Kidney epithelial cell (primary cell): Measurements from ENCODE around the gene DBF4B. TPM values are rescaled to one million over a fixed set of nuclear protein-coding genes. Genes with fewer than 3 reads are reported as not detected.
"Not testable (repeated sequence)": the region's sequence is repeated elsewhere in the genome, so short reads cannot be mapped to it uniquely, and the experiment has no call there.

Source experiments
- DNase-seq: peaks from one replicate; pipeline ENCODE4 v3.0.0-alpha.2; 2010; ENCODE audit warnings: low read depth
- H3K27me3 ChIP-seq: 2 replicates; pipeline ENCODE4 v1.6.0; 2011; ENCODE audit warnings: low read length; ENCODE audit not compliant: control insufficient read depth, insufficient read depth
- H3K36me3 ChIP-seq: 2 replicates; pipeline ENCODE4 v1.5.1; 2011; ENCODE audit warnings: low read length; ENCODE audit not compliant: control insufficient read depth, insufficient read depth
- H3K4me3 ChIP-seq: 2 replicates; pipeline ENCODE4 v1.5.1; 2011; ENCODE audit warnings: low read depth, mild to moderate bottlenecking, control low read depth, low read length
- CTCF ChIP-seq: IDR thresholded peaks from 2 replicates; pipeline ENCODE4 v1.5.1; 2011; ENCODE audit warnings: mild to moderate bottlenecking, moderate library complexity, low read length, control low read depth, inconsistent platforms; ENCODE audit not compliant: insufficient read depth, poor library complexity, severe bottlenecking
- total RNA-seq: library from RNA; depleted of rRNA; stranded (reverse); fragments of >200 nt; gene quantifications from 2 replicates; pipeline ENCODE4 v1.2.3, GENCODE V29; 2015

Gene DBF4B
- total RNA-seq, 1 donor from 2014 or later: 10.2 TPM

GRCh38 chr17:44672479-44673093, 35.9 kb upstream of the DBF4B start:
- H3K27me3 ChIP-seq: no peaks in the 10 kb centered on the region
- TF ChIP-seq CTCF: peak; percentile 46
- DNase-seq: no peak
- no peaks in the 10 kb centered on the region for H3K36me3 ChIP-seq
- H3K4me3 ChIP-seq: no peak overlapping the region

GRCh38 chr17:44673893-44674292, 34.6 kb upstream of the DBF4B start:
- DNase-seq: no peak
- H3K4me3 ChIP-seq: no peak overlapping the region
- TF ChIP-seq CTCF: no peak
- no peaks in the 10 kb centered on the region for H3K36me3 ChIP-seq
- H3K27me3 ChIP-seq: no peaks in the 10 kb centered on the region

DNA sequence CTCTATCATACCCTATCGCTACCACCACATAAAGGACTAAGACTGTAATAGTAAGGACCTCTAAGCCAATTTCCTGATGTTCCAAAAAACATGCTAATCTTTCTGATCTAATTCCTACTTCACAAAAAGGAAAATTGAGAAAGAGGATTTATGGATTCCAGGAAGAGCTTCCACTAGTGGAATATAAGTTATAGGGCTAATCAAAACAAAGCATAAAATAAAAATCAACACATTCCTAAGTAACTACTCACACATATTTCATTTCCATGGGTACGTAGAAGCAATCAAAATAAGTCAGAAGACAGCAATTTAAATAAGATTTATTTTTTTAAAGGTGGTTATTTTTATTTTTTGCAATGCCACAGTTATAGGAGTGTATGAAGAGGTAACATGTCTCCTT, 31.3 kb upstream of the DBF4B start:
- Histone ChIP-seq H3K27me3 (no peaks in the 10 kb centered on the region), H3K4me3 (no peak overlapping the region), H3K36me3 (no peaks in the 10 kb centered on the region)
- TF ChIP-seq CTCF: no peak
- no peak for DNase-seq

- not testable (repeated sequence) for DNase-seq, H3K4me3 ChIP-seq, H3K27me3 ChIP-seq, H3K36me3 ChIP-seq
Measured at GRCh38 chr17:44683303-44683702, 25.2 kb upstream of the DBF4B start.

- no peak for DNase-seq
- Histone ChIP-seq H3K4me3 (no peak overlapping the region), H3K27me3 (no peaks in the 10 kb centered on the region), H3K36me3 (no peaks in the 10 kb centered on the region)
- no peak for TF ChIP-seq CTCF
Measured at GRCh38 chr17:44687756-44688155, 20.7 kb upstream of the DBF4B start.

DNA sequence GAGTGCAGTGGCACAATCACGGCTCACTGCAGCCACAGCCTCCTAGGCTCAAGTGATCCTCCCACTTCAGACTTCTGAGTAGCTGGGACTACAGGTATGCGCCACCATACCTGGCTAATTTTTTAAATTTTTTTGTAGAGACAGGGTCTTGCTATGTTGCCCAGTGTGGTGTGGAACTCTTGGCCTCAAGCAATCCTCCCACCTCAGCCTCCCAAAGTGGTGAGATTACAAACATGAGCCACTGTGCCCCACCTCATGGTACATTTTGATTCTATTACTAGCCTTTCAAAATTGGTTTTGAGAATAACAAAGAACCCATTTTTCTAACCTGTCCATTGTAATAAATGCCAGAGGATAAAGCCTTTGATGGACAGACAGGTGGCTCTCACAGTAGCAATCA, 20.3 kb upstream of the DBF4B start:
- no peak for TF ChIP-seq CTCF
- no peaks in the 10 kb centered on the region for H3K27me3 ChIP-seq
- H3K36me3 ChIP-seq: no peaks in the 10 kb centered on the region
- DNase-seq: no peak
- H3K4me3 ChIP-seq: no peak overlapping the region
